ENCODE data around the gene CCR5.

Gene CCR5

DNA sequence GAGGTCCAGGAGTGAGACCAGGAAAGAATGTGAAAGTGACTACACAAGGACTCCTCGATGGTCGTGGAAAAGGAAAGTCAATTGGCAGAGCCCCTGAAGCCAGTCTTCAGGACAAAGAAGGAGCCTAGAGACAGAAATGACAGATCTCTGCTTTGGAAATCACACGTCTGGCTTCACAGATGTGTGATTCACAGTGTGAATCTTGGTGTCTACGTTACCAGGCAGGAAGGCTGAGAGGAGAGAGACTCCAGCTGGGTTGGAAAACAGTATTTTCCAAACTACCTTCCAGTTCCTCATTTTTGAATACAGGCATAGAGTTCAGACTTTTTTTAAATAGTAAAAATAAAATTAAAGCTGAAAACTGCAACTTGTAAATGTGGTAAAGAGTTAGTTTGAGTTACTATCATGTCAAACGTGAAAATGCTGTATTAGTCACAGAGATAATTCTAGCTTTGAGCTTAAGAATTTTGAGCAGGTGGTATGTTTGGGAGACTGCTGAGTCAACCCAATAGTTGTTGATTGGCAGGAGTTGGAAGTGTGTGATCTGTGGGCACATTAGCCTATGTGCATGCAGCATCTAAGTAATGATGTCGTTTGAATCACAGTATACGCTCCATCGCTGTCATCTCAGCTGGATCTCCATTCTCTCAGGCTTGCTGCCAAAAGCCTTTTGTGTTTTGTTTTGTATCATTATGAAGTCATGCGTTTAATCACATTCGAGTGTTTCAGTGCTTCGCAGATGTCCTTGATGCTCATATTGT lies 10.8 kb upstream of the CCR5 start:
- DNase-seq = no peak

DNA sequence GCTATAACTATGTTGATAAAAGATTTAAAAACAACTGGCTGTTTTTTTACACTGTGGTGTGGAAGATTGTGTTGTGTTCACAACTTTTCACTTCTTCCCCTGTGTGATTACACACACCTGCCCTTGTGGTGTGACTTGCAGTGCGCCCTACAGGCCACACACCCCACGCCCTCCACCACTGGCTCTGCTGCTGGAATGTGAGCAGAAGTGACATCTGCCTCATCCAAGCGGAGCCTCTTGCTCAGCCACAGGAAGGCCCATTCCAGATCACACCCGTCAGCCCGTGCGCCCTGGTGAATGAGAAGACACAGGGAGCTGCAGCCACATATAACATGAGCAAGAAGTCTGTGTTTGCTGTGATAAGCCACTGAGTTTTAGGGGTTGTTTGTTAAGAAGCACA lies 9.8 kb upstream of the CCR5 start:
- no peak for DNase-seq

DNA sequence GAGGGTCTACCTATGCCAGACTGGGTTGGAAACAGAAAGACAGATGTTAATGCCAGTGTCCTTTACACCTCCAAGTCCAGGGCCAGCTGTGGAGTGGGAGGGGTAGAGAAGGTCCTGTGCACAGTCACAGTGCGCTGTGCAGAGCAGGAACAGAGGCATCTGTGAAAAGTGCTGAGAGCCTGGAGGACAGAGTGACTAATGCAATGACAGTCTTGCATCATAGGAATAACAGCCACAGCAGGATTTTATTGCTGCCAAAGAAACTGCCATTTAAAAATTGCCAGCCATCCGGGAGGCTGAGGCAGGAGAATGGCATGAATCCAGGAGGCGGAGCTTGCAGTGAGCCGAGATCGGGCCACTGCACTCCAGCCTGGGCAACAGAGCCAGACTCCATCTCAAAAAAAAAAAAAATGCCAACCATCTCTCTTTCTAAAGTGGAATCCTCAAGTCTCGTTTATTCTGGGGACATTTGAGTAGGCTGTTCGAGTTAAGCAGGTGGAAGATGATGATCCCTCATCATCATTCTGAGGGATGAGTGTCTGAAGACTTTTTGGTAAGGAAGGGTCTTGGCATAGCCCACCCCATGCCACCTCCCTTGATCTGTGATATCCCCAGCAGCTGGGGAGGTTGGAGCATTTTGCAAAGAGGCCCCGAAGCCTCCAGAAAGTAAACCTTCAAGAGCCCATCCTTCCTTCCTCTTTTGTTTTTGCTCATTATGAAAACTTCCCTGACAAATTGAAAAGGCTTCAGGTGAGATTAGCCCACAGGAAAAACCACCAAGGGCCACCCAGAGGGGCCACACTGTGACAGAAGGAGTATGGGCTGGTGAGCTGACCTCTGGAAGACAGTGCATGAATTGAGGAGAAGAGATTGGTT lies 9.1 kb upstream of the CCR5 start:
- no peak for DNase-seq

DNA sequence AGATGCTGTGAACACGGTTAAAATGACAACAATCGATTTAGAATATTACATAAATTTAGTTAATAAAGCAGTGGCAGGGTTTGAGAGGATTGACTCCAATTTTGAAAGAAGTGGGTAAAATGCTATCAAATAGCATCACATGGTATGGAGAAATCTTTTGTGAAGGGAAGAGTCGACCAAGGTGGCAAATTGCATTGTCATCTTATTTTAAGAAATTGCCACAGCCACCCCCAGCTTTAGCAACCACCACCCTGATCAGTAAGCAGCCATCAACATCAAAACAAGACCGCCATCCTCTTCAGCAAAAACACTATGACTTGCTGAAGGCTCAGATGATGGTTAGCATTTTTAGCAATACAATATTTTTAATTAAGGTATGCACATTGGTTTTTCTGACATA lies 5.7 kb upstream of the CCR5 start:
- no peak for DNase-seq

DNA sequence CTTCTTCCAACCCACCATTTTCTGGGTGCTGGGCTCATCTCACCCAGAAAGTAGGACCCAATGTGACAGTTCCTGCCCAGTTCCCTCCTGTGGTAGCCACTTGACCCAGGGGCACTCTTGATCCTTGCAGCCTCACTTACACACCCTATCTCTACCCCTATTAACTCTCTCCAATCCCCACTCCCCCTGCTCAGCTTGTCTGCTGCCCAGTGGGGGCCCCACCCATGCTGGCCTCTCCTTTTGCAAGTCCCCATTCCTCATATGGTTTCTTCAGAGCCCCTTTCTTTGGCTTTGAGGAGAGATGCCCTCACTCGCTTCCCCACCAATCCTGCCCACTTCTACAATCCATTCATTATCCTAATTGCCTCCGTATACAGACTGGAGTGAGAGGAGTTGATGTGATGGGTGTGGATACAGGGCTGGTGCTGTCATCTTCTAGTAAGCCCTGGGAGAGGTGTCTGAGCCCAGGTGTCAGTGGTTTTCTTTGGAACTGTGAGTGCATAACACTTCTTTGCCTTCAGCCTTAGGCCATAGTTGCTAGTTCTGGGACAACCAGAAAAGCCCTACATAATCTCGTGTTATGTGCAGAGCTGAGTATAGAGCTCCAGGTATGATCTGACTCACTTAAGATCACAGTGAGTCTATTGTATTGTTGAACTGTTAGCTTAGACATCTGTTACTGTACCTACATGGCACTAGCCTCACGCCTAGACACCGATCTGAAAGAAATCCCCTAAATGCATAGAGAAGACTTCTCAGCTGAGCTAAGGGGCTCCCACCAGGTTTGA lies 4.8 kb upstream of the CCR5 start:
- DNase-seq = no peak

DNA sequence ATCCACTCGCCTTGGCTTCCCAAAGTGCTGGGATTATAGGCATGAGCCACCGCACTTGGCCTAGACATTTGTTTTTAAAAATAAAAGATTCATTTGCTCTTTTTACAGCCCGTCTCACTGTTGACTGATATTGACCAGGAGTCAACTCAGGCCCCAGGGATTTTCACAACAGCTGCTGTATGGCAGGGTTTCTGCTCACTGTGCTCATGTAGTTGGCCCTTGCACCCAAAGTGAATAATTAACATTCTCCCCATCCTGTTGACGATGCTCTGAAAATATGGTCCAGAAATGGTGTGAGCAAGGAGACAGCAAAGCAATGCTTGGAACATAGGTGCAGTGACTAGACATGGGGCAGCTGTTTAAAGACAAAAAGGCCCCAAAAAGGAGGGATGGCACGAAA lies 2.9 kb upstream of the CCR5 start:
- no peak for DNase-seq

DNA sequence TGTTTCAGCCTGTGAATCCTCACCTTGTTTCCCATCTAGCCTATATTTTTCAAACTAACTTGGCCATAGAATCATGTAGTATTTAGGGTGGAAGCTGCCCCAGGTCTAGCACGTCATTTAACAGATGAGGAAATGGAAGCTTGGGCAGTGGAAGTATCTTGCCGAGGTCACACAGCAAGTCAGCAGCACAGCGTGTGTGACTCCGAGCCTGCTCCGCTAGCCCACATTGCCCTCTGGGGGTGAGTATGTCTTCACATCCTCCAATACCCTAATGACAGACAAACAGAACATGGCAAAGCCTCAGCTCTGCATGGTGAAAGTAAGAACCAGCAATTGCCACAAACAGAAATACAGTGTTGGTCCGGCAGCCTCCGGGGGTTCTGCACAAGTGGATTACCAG lies 2.2 kb upstream of the CCR5 start:
- peak; percentile 68 for DNase-seq

DNA sequence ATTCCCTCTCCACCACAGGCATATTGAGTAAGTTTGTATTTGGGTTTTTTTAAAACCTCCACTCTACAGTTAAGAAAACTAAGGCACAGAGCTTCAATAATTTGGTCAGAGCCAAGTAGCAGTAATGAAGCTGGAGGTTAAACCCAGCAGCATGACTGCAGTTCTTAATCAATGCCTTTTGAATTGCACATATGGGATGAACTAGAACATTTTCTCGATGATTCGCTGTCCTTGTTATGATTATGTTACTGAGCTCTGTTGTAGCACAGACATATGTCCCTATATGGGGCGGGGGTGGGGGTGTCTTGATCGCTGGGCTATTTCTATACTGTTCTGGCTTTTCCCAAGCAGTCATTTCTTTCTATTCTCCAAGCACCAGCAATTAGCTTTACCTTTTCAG lies 1.6 kb upstream of the CCR5 start:
- no peak for DNase-seq

DNA sequence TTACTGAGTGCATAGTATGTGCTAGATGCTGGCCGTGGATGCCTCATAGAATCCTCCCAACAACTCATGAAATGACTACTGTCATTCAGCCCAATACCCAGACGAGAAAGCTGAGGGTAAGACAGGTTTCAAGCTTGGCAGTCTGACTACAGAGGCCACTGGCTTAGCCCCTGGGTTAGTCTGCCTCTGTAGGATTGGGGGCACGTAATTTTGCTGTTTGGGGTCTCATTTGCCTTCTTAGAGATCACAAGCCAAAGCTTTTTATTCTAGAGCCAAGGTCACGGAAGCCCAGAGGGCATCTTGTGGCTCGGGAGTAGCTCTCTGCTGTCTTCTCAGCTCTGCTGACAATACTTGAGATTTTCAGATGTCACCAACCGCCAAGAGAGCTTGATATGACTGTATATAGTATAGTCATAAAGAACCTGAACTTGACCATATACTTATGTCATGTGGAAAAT lies 1.0 kb upstream of the CCR5 start:
- no peak for DNase-seq

DNA sequence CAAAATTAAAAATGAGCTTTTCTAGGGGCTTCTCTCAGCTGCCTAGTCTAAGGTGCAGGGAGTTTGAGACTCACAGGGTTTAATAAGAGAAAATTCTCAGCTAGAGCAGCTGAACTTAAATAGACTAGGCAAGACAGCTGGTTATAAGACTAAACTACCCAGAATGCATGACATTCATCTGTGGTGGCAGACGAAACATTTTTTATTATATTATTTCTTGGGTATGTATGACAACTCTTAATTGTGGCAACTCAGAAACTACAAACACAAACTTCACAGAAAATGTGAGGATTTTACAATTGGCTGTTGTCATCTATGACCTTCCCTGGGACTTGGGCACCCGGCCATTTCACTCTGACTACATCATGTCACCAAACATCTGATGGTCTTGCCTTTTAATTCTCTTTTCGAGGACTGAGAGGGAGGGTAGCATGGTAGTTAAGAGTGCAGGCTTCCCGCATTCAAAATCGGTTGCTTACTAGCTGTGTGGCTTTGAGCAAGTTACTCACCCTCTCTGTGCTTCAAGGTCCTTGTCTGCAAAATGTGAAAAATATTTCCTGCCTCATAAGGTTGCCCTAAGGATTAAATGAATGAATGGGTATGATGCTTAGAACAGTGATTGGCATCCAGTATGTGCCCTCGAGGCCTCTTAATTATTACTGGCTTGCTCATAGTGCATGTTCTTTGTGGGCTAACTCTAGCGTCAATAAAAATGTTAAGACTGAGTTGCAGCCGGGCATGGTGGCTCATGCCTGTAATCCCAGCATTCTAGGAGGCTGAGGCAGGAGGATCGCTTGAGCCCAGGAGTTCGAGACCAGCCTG lies 984 bp downstream of the CCR5 start:
- DNase-seq = no peak

DNA sequence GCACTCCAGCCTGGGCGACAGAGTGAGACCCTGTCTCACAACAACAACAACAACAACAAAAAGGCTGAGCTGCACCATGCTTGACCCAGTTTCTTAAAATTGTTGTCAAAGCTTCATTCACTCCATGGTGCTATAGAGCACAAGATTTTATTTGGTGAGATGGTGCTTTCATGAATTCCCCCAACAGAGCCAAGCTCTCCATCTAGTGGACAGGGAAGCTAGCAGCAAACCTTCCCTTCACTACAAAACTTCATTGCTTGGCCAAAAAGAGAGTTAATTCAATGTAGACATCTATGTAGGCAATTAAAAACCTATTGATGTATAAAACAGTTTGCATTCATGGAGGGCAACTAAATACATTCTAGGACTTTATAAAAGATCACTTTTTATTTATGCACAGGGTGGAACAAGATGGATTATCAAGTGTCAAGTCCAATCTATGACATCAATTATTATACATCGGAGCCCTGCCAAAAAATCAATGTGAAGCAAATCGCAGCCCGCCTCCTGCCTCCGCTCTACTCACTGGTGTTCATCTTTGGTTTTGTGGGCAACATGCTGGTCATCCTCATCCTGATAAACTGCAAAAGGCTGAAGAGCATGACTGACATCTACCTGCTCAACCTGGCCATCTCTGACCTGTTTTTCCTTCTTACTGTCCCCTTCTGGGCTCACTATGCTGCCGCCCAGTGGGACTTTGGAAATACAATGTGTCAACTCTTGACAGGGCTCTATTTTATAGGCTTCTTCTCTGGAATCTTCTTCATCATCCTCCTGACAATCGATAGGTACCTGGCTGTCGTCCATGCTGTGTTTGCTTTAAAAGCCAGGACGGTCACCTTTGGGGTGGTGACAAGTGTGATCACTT lies 2.0 kb downstream of the CCR5 start:
- DNase-seq = no peak

DNA sequence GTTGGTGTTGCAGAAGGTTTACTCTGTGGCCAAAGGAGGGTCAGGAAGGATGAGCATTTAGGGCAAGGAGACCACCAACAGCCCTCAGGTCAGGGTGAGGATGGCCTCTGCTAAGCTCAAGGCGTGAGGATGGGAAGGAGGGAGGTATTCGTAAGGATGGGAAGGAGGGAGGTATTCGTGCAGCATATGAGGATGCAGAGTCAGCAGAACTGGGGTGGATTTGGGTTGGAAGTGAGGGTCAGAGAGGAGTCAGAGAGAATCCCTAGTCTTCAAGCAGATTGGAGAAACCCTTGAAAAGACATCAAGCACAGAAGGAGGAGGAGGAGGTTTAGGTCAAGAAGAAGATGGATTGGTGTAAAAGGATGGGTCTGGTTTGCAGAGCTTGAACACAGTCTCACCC lies 4.0 kb downstream of the CCR5 start:
- no peak for DNase-seq

DNA sequence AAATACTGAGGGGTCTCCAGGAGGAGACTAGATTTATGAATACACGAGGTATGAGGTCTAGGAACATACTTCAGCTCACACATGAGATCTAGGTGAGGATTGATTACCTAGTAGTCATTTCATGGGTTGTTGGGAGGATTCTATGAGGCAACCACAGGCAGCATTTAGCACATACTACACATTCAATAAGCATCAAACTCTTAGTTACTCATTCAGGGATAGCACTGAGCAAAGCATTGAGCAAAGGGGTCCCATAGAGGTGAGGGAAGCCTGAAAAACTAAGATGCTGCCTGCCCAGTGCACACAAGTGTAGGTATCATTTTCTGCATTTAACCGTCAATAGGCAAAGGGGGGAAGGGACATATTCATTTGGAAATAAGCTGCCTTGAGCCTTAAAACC lies 4.5 kb downstream of the CCR5 start:
- DNase-seq = no peak

DNA sequence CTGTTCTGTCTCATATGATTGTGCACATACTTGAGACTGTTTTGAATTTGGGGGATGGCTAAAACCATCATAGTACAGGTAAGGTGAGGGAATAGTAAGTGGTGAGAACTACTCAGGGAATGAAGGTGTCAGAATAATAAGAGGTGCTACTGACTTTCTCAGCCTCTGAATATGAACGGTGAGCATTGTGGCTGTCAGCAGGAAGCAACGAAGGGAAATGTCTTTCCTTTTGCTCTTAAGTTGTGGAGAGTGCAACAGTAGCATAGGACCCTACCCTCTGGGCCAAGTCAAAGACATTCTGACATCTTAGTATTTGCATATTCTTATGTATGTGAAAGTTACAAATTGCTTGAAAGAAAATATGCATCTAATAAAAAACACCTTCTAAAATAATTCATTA lies 5.1 kb downstream of the CCR5 start:
- DNase-seq = no peak

DNA sequence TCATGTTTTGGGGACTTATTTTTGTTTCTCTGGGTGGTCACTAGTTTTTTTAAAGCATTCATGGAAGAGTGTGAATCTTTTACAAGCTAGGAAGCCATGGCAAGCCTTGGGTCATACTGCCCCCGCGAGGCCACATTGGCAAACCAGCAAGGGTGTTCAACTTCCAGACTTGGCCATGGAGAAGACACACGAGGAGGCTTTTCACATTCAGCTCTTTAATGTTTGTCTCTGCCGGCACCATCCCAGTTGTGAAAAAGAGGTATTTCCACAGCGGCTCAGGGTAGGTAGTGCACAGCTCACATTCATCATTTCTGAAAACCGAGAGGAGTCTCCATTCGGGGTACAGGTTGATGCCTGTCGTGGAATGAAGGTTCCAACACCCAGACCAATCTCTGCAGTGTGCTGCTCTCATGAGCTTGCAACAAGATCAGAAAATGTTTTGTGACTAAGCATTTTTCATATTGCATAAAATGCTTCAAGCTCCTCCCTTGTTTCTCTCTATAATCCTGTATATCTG lies 7.7 kb downstream of the CCR5 start:
- DNase-seq = peak; percentile 53

DNA sequence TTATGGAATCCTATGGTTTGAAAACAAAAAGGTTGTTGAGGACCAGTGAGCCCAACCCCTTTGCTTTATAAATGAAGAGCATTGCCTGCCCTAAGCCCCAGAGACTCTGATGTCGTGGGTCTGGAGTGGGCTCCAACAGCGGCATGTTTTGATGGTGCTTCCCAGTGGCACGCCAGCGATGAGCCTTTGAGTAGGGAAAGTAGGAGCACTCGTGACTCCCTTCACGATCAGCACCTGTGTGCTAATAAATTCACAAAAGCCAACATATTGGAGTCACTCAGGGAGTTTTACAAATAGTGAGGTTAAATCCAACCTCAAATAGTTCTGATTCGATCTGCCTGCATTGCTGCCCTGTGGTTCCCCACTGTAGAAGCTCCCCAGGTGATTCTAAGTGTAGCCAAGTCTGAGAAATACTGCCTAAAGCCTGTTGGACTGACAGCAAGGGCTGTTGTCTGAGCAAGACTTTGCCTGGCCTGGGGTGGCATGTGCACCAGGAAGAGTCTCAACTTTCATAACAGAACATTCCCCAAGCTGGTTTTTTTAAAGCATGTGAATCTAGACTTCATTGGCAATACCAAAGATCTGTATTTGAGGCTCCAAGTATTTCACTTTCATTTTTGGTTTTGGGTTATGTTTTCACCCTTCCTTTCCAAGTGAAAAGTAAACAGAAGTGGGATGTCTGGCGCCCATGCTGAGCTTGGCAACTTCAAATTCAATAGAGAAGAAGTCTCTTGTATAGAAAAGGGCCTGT lies 9.9 kb downstream of the CCR5 start:
- no peak for DNase-seq

DNA sequence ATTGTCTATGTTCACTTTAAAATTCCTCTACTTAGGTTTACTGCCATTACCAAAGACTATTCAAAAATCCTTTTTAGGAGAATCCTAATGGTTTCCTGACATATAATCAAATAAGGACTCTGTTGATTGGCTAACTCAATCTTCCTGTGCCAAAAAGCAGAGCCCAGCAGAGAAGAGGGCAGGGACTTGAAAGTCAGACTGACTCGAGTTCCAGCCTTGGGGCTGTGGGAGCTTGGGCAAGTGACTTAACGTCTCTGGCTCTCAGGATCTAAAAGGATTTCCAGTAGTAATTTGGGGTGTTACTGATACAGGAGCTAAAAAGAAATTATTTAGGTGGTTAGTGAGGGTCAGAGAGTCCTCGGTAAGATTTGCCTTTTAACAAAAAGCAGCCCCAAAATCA lies 10.9 kb downstream of the CCR5 start:
- DNase-seq = no peak

DNA sequence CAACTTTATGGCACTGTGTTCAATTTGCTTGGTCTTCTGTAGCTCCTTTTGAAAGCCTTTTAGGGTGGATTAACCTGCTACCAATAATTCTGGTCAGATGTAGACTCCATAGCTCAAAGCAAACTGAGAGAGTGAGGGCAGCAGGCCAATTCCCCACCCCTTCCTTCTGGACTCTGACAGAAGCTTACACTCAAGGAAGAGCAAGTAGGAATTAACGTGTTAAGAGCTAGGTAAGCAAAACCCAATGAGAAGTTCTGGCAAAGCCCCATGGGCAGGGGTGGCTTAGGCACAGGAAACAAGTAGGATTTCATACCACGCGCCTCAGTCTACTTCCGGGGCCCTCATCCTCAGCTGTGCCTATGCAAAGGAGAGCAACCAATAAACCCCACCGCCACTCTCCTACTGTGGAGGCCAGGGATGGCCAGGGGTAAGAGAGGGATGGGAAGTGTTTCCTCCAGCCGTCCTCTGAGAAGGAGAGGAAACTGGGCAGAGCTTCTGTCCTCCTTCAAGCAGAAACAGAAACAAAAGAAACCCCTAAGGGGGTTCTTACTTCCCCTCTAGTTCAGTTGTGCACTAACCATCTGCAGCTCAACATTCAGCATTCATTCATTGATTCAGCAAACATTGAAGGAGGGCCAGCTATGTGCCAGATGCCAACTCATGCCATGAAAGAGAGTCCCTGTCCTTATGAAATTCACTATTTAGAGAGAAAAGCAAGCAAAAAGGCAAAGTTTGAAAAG lies 12.6 kb downstream of the CCR5 start:
- no peak for DNase-seq

DNA sequence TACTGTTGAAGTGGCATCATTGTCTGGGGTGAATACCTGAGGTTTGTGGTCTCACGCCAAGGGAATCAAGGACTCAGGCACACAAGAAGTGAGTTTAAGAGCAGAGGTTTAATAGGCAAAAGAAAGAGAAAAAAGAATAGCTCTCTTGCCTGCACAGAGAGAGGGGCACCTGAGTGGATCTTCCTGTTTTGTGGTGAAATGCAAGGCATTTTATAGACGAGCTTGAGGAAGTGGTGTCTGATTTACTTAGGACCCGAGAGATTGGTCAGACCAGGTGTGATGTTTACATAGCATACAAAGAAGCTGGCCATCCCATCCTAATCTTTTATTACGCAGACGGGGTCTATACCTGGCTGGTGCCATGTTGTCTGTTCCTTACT lies 13.2 kb downstream of the CCR5 start:
- DNase-seq = no peak

DNA sequence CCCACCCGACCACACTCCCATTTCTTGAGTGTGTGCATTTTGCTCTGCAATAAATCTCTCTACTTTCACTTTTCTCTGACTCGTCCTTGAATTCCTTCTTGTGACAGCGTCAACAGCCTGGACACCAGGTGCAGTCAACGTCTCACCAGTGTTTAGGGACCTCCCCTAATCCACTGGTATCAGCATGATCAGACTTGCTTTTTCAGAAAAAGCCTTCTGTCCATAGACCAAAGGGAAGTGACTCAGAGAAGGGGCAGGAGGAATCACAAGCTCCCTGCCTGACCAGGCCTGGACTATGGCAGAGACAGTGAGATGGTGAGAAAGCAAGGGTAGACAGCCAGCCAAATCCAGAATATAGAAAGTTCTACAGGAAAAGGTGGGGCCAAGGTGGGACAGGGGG lies 15.5 kb downstream of the CCR5 start:
- DNase-seq = no peak
